Measurements from ENCODE around the gene BRWD1. TPM values are rescaled to one million over a fixed set of nuclear protein-coding genes. Genes with fewer than 3 reads are reported as not detected.
"Not testable (repeated sequence)": the region's sequence is repeated elsewhere in the genome, so short reads cannot be mapped to it uniquely, and the experiment has no call there.

BRWD1 gene
- total RNA-seq, 3 donors from 2014 or later, result 40.6 to 58.6 (median 52.5) TPM

GRCh38 chr21:39164523-39164922, 148.9 kb downstream of the BRWD1 start:
- intact Hi-C loops (cut with DNase I, micrococcal nuclease), result no loop called here
- ATAC-seq (no peak), DNase-seq (no peak)
- Histone ChIP-seq H3K4me3 (no peak overlapping the region), H3K4me1 (ENCODE audit: low read depth) (peaks cover 3% of the 10 kb centered on the region), H3K36me3 (ENCODE audit: low read depth) (no peaks in the 10 kb centered on the region), H3K9me3 (peaks cover 9% of the 10 kb centered on the region)
- no peak for TF ChIP-seq CTCF (IDR thresholded peaks at IDR 0.05)

GRCh38 chr21:39161064-39161463, 152.4 kb downstream of the BRWD1 start:
- H3K4me3 ChIP-seq, result no peak overlapping the region
- H3K9me3 ChIP-seq, result peaks cover 9% of the 10 kb centered on the region
- ATAC-seq (no peak), DNase-seq (no peak)
- TF ChIP-seq CTCF (IDR thresholded peaks at IDR 0.05), result no peak
- H3K4me1 ChIP-seq (ENCODE audit: low read depth), result peaks cover 3% of the 10 kb centered on the region
- intact Hi-C loops (cut with DNase I, micrococcal nuclease), result no loop called here
- H3K36me3 ChIP-seq (ENCODE audit: low read depth), result no peaks in the 10 kb centered on the region

- no peak for DNase-seq
- TF ChIP-seq CTCF (IDR thresholded peaks at IDR 0.05), result no peak
Observed at GRCh38 chr21:39159342-39160063, 153.9 kb downstream of the BRWD1 start.

GRCh38 chr21:39157241-39157640, 156.2 kb downstream of the BRWD1 start:
- H3K36me3 ChIP-seq (ENCODE audit: low read depth); H3K4me1 ChIP-seq (ENCODE audit: low read depth); ATAC-seq; intact Hi-C loops (cut with DNase I, micrococcal nuclease); DNase-seq; H3K9me3 ChIP-seq; H3K4me3 ChIP-seq: not testable (repeated sequence)

More at GRCh38 chr21:39159342-39160063, 153.9 kb downstream of the BRWD1 start:
- Histone ChIP-seq H3K36me3 (ENCODE audit: low read depth) (no peaks in the 10 kb centered on the region), H3K4me1 (ENCODE audit: low read depth) (peaks cover 3% of the 10 kb centered on the region), H3K9me3 (peaks cover 7% of the 10 kb centered on the region), H3K4me3 (no peak overlapping the region)
- intact Hi-C loops (cut with DNase I, micrococcal nuclease), result no loop called here
- ATAC-seq, result no peak

GRCh38 chr21:39156024-39156423, 157.4 kb downstream of the BRWD1 start:
- H3K36me3 ChIP-seq (ENCODE audit: low read depth), result no peaks in the 10 kb centered on the region
- no peak for TF ChIP-seq CTCF (IDR thresholded peaks at IDR 0.05)
- ATAC-seq (no peak), DNase-seq (no peak)
- intact Hi-C loops (cut with DNase I, micrococcal nuclease), result no loop called here
- no peaks in the 10 kb centered on the region for H3K9me3 ChIP-seq
- H3K4me1 ChIP-seq (ENCODE audit: low read depth), result peaks cover under 1% of the 10 kb centered on the region
- no peak overlapping the region for H3K4me3 ChIP-seq

GRCh38 chr21:39155578-39155977, 157.9 kb downstream of the BRWD1 start:
- no peaks in the 10 kb centered on the region for H3K9me3 ChIP-seq
- no peak for TF ChIP-seq CTCF (IDR thresholded peaks at IDR 0.05)
- no peaks in the 10 kb centered on the region for H3K4me1 ChIP-seq (ENCODE audit: low read depth)
- H3K36me3 ChIP-seq (ENCODE audit: low read depth), result no peaks in the 10 kb centered on the region
- no peak for DNase-seq
- ATAC-seq, result no peak
- intact Hi-C loops (cut with DNase I, micrococcal nuclease), result no loop called here
- H3K4me3 ChIP-seq, result no peak overlapping the region
